Skin epidermis (tissue), 12 donors: ENCODE results near the gene KCNMA1.
"Not testable (repeated sequence)": the region's sequence is repeated elsewhere in the genome, so short reads cannot be mapped to it uniquely, and the experiment has no call there.

Source experiments
- H3K27ac ChIP-seq, 21 experiments: fragments of 200-600 bp; sonication (generic) in 11 of 21; one replicate each; pipeline ENCODE4 v1.5.0; 2020; ENCODE audit warnings: mild to moderate bottlenecking in 3 of 21, inconsistent platforms in 2 of 21, moderate library complexity in 2 of 21
- H3K4me3 ChIP-seq, 7 experiments: fragments of 200-600 bp; sonication (generic) in 2 of 7; one replicate each; pipeline ENCODE4 v1.5.0; 2020; ENCODE audit warnings: inconsistent platforms in 2 of 7, mild to moderate bottlenecking in 2 of 7, moderate library complexity in 1 of 7

Gene KCNMA1

GRCh38 chr10:77637532-77638320, at the start of gene KCNMA1:
KCNMA1 (minus strand) TSS chr10:77637808.
- Histone ChIP-seq H3K4me3 (peak within 1 kb of the TSS; percentile 18 to 46 (median 27)), H3K27ac (peak within 1 kb of the TSS in 2 of 21 experiments; percentile 16 to 49)

- no peak overlapping the region for H3K4me3 ChIP-seq
Observed at GRCh38 chr10:77686650-77687417, 49.2 kb upstream of the KCNMA1 start.

GRCh38 chr10:77686096-77686495, 48.5 kb upstream of the KCNMA1 start:
- Histone ChIP-seq H3K27ac (no peak overlapping the region), H3K4me3 (no peak overlapping the region)

More at GRCh38 chr10:77686650-77687417, 49.2 kb upstream of the KCNMA1 start:
- H3K27ac ChIP-seq, result no peak overlapping the region

- no peak overlapping the region for H3K4me3 ChIP-seq
- no peak overlapping the region for H3K27ac ChIP-seq
Observed at GRCh38 chr10:77685432-77685831, 47.8 kb upstream of the KCNMA1 start.

- H3K4me3 ChIP-seq, H3K27ac ChIP-seq: not testable (repeated sequence)
Observed at GRCh38 chr10:77683088-77683432, 45.5 kb upstream of the KCNMA1 start.

- no peak overlapping the region for H3K27ac ChIP-seq
- H3K4me3 ChIP-seq, result no peak overlapping the region
Observed at GRCh38 chr10:77682393-77683087, 44.9 kb upstream of the KCNMA1 start.

GRCh38 chr10:77681839-77682238, 44.2 kb upstream of the KCNMA1 start:
- Histone ChIP-seq H3K27ac (no peak overlapping the region), H3K4me3 (no peak overlapping the region)

GRCh38 chr10:77680811-77681210, 43.2 kb upstream of the KCNMA1 start:
- no peak overlapping the region for H3K4me3 ChIP-seq
- no peak overlapping the region for H3K27ac ChIP-seq

- no peak overlapping the region for H3K27ac ChIP-seq
- no peak overlapping the region for H3K4me3 ChIP-seq
Observed at GRCh38 chr10:77680065-77680464, 42.5 kb upstream of the KCNMA1 start.

GRCh38 chr10:77679217-77679616, 41.6 kb upstream of the KCNMA1 start:
- Histone ChIP-seq H3K27ac (no peak overlapping the region), H3K4me3 (no peak overlapping the region)

GRCh38 chr10:77678146-77678545, 40.5 kb upstream of the KCNMA1 start:
- H3K4me3 ChIP-seq, result no peak overlapping the region
- no peak overlapping the region for H3K27ac ChIP-seq

- no peak overlapping the region for H3K27ac ChIP-seq
- H3K4me3 ChIP-seq, result no peak overlapping the region
Observed at GRCh38 chr10:77675347-77675746, 37.7 kb upstream of the KCNMA1 start.

- Histone ChIP-seq H3K27ac (no peak overlapping the region), H3K4me3 (no peak overlapping the region)
Observed at GRCh38 chr10:77673515-77674140, 36.0 kb upstream of the KCNMA1 start.

GRCh38 chr10:77673101-77673500, 35.5 kb upstream of the KCNMA1 start:
- Histone ChIP-seq H3K27ac (no peak overlapping the region), H3K4me3 (no peak overlapping the region)

GRCh38 chr10:77671594-77672252, 34.1 kb upstream of the KCNMA1 start:
- Histone ChIP-seq H3K27ac (no peak overlapping the region), H3K4me3 (no peak overlapping the region)

- no peak overlapping the region for H3K4me3 ChIP-seq
- no peak overlapping the region for H3K27ac ChIP-seq
Observed at GRCh38 chr10:77670817-77671443, 33.3 kb upstream of the KCNMA1 start.

GRCh38 chr10:77669892-77670291, 32.3 kb upstream of the KCNMA1 start:
- no peak overlapping the region for H3K27ac ChIP-seq
- H3K4me3 ChIP-seq, result no peak overlapping the region

GRCh38 chr10:77667426-77668324, 30.1 kb upstream of the KCNMA1 start:
- no peak overlapping the region for H3K4me3 ChIP-seq
- H3K27ac ChIP-seq, result no peak overlapping the region
